ENCODE measurements around the gene RPRD1B. TPM values are rescaled to one million over a fixed set of nuclear protein-coding genes. Genes with fewer than 3 reads are reported as not detected.

The RPRD1B gene
- total and polyA plus RNA-seq, 2 of the 8 experiments (the other 6 are each of a cell fraction or from before 2014, with no cell fraction given), result 10.3 to 20.9 TPM

DNA sequence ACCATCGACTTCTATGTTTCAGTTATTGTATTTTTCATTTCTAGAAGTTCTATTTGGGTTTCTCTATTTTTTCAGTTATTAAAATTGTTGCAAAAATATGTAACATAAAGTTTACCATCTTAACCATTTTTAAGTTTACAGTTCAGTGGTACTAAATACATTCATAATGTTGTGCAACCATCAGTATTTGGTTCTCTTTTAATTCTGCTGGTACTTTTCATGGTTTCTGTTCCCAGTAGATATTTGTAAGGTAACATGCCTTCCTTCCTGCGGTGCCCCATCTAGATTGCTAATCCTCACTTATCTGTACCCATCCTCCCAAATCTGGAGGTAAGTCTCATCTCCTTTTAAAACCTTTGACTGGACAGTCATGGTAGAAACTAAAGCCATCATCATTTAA lies 83.7 kb downstream of the RPRD1B start:
- Histone ChIP-seq H3K4me3 (ENCODE audit: extremely low read depth in 1 of 4, insufficient read depth in 2 of 4, low read depth in 3 of 4, low read length in 4 of 4) (no peak overlapping the region), H3K23ac (ENCODE audit: insufficient read length) (no peak overlapping the region), H3K9ac (replicated peaks in 1 of 4; ENCODE audit: extremely low read depth in 1 of 4, low read depth in 3 of 4, low read length in 3 of 4) (no peak overlapping the region), H3K18ac (ENCODE audit: extremely low read depth, low read length) (no peak overlapping the region), H3K27me3 (replicated peaks in 1 of 4; ENCODE audit: control insufficient read depth in 3 of 4, extremely low read depth in 1 of 4, insufficient read depth in 3 of 4, low read length in 3 of 4) (no peaks in the 10 kb centered on the region), H2BK15ac (ENCODE audit: low read length) (no peak overlapping the region), H3K79me1 (ENCODE audit: low read depth, low read length) (no peaks in the 10 kb centered on the region), H2BK12ac (ENCODE audit: low read depth, low read length) (no peak overlapping the region), H4K20me1 (replicated peaks in 1 of 2; ENCODE audit: control insufficient read depth in 1 of 2, insufficient read depth in 2 of 2, low read length in 2 of 2) (no peaks in the 10 kb centered on the region), H3K9me3 (ENCODE audit: insufficient read depth in 2 of 2, low read depth in 1 of 2, low read length in 1 of 2) (no peaks in the 10 kb centered on the region), H2BK120ac (replicated peaks; ENCODE audit: low read depth, low read length) (no peak overlapping the region), H3K23me2 (ENCODE audit: low read depth, low read length) (no peaks in the 10 kb centered on the region), H2BK5ac (ENCODE audit: low read depth, low read length) (no peak overlapping the region), H3K14ac (ENCODE audit: insufficient read length) (no peak overlapping the region), H3K56ac (replicated peaks; ENCODE audit: insufficient read length, low read depth, low read length) (no peak overlapping the region), H4K5ac (ENCODE audit: insufficient read length, low read depth, low read length) (no peak overlapping the region), H3K79me2 (ENCODE audit: control insufficient read depth in 1 of 2, insufficient read depth in 2 of 2, low read length in 2 of 2) (no peaks in the 10 kb centered on the region), H2AFZ (ENCODE audit: low read length) (no peak overlapping the region), H2AK5ac (ENCODE audit: low read depth, low read length) (no peak overlapping the region), H4K91ac (replicated peaks; ENCODE audit: insufficient read length, low read length) (no peak overlapping the region), H4K8ac (ENCODE audit: extremely low read depth, insufficient read depth, low read length) (no peak overlapping the region), H3K4ac (replicated peaks; ENCODE audit: insufficient read length, low read depth, low read length) (no peak overlapping the region), H2BK20ac (ENCODE audit: low read length) (no peak overlapping the region), H3K27ac (ENCODE audit: low read depth, low read length) (no peak overlapping the region), H3K36me3 (ENCODE audit: control insufficient read depth in 2 of 4, insufficient read depth in 4 of 4, low read length in 3 of 4) (no peaks in the 10 kb centered on the region), H3K4me2 (ENCODE audit: insufficient read depth in 1 of 2, low read depth in 2 of 2, low read length in 2 of 2) (no peak overlapping the region), H3K4me1 (replicated peaks in 1 of 4; ENCODE audit: control insufficient read depth in 3 of 4, insufficient read depth in 4 of 4, low read length in 3 of 4) (no peaks in the 10 kb centered on the region)
- ChIA-PET POLR2A (ENCODE audit: partially characterized antibody) (no interaction called here), CTCF (ENCODE audit: partially characterized antibody) (interaction anchor here (1.5 kb wide), 1 partner anchor 26 kb away, joined by 3 read pairs; no protein-coding TSS in a partner anchor)
- TF ChIP-seq KDM5A (IDR thresholded peaks at IDR 0.05; ENCODE audit: low read length) (no peak), CEBPB (IDR thresholded peaks at IDR 0.05; ENCODE audit: low read depth, low read length) (no peak), MAFK (IDR thresholded peaks at IDR 0.05; ENCODE audit: low read depth, low read length) (no peak), CBX5 (IDR thresholded peaks at IDR 0.05; ENCODE audit: low read depth, low read length) (no peak), NRF1 (IDR thresholded peaks at IDR 0.05; ENCODE audit: low read depth, low read length) (no peak), SUZ12 (IDR thresholded peaks at IDR 0.05; ENCODE audit: low read length) (no peak), EGR1 (IDR thresholded peaks at IDR 0.05; ENCODE audit: borderline replicate concordance, low read depth, low read length) (no peak), BACH1 (IDR thresholded peaks at IDR 0.05; ENCODE audit: low read length) (no peak), RFX5 (IDR thresholded peaks at IDR 0.05; ENCODE audit: borderline replicate concordance, low read depth, low read length) (no peak), RBBP5 (IDR thresholded peaks at IDR 0.05; ENCODE audit: borderline replicate concordance, low read depth, low read length) (no peak), BCL11A (IDR thresholded peaks at IDR 0.05; ENCODE audit: low read depth in 2 of 2, low read length in 2 of 2) (no peak)
- 93% methylated on average over 2 of the region's 2 CpGs; no CpG with 5 or more reads in 1 of the 2 experiments for WGBS, 2 experiments (ENCODE audit: extremely low coverage in 1 of 2, insufficient coverage in 1 of 2, insufficient read length in 1 of 2, insufficient replicate concordance in 2 of 2, low coverage in 1 of 2, low lambda C conversion rate in 2 of 2, missing lambda C conversion rate in 1 of 2)
- FAIRE-seq (no peak), DNase-seq (ENCODE audit: low read depth in 1 of 2, low spot score in 2 of 2) (no peak)
